Stimulated activated CD4-positive, alpha-beta T cell treated with anti-CD3 and anti-CD28 coated beads, Interleukin-2, amount 100 ng/mL, for 4 hours (primary cell): ENCODE results near the gene LCNL1.

Source experiments
- DNase-seq: peaks from one replicate; pipeline ENCODE4 v3.0.0-alpha.2; 2020; ENCODE audit warnings: low read depth

The LCNL1 gene

DNA sequence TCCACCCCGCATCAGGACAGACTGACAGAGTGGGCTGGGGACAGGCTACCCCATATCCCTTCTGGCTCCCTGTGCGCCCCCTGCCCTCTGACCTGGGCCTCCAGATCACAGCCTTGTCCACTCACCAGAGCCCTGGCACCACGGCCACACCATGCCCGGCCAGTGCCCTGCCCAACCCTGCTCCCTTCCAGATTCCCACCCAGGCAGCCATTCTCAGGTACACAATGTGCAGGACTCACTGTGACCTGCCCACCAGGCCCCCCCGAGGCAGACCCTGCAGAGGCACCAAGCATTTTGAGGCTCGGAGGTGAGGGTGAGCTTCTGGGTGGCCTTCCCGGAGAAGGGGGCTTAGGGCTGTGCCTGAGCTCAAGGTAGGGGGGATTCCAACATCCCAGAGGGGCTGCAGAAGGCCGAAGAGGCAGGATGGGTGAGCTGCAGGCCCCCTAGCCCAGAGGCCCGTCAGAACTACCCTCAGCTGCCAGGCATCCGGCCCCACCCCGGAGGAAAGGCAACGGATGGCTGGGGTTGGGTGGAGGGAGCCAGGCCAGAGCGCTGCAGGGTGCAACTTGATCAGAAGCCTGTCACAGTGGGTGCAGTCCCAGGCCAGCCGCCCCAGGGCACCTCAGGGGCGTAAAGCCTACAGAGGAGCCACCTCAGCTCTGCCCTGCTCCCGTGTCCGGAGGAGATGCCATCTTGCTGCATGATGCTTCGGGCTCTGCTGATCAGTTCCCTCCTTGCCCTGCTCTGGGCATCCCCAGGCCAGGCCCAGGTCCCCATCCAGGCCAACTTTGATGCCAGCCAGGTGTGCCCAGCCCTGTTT is at the start of gene LCNL1:
TSS of gene LCNL1 (plus strand) at position 762 of the 820 bp plus-strand sequence. CDS start 594 bp downstream, outside the sequence.
- DNase-seq: no peak

DNA sequence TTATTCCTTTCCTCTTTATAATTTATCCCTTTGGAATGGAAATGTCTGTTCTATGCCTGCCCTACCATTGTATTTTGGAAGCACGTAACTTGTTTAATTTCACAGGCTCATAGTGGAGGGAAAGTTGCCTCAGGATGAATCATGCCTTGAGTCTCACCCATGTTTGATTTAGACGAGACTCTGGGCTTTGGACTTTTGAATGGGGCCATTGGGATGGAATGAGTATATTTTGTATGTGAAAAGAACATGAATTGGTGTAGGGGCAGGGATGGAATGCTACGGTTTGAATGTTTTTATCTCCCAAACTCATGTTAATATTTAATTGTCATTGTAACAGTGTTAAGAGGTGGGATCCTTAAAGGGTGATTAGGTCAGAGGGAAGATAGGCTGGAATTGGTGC is 48.5 kb upstream of the LCNL1 start:
- no peak for DNase-seq

DNA sequence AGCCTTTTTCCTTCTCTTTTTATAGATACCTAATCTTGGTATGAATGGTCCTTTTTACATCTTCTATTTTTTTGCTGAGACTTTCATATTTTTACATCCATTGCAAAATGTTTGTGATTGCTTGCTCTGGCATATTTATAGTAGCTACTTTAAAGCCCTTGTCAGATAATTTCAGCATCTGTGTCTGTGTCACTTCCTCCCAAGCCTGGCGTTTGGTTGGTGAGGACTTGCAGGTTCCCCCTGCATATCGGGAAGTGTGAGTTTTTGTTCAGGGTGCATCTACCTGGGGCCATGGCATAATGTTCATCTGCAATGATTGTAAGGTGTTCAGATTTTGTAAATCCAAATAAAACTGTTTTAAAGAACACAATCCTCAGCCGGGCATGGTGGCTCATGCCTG is 47.1 kb upstream of the LCNL1 start:
- no peak for DNase-seq

GRCh38 chr9:136936645-136937170 is 46.1 kb upstream of the LCNL1 start:
- no peak for DNase-seq

DNA sequence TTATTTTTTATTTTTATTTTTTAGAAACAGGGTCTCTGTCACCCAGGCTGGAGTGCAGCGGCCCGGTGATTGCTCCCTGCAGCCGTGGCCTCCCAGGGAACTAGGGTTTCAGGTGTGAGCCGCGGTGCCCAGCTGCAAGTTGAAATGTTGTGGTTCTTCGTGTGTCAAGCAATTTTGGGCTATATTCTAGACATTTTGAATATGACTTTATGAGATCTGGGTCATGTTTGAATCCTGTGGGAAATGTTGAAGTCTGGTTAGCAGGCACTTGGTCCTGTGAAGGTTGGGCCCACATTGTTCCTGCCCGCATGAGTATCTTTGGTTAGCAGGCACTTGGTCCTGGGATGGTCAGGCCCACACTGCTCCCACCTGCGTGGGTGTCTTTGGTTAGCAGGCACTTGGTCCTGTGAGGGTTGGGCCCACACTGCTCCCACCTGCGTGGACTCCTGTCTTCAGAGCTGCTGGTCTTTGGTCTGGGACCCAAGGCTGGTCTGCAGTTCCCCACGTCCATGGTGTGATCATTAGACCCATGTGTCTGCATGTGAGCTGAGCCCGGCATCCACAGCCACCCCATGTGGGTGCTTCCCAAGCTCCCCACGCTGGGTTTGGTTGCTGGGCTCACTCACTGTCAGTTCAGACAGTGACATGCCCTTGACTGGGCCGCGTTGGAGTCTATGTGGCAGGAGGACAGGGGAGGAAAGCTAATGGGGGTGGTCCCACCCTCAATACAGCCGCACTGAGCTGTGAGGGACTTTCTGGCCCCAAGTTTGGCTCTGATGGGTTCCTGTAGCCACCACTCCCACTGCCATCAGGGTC is 45.4 kb upstream of the LCNL1 start:
- no peak for DNase-seq

DNA sequence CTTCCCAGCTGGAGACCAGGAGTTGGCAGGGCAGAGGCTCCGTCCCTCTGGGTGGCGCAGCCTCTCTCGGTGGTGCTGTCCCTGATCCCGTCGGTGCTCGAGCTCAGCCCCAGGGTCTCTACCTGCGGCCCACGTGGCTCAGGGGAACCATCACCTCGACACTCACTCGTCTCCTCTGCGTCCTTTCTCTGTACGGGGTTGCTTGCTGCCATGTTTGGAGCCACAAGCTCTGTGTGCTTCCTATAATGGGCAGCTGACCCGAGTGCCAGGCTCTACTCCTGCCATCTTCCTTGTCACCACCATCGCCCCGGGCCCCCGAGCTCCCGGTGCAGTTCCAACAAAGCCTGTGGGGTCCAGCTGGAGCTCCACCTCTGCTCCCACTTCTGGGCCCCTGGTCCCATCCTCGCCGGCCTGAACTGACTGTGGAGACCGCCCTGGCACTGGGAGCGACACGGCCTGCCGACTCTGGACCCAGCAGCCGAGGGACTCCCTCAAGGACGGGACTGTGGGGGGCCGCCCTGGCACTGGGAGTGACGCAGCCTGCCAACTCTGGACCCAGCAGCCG is 43.3 kb upstream of the LCNL1 start:
- DNase-seq: no peak

DNA sequence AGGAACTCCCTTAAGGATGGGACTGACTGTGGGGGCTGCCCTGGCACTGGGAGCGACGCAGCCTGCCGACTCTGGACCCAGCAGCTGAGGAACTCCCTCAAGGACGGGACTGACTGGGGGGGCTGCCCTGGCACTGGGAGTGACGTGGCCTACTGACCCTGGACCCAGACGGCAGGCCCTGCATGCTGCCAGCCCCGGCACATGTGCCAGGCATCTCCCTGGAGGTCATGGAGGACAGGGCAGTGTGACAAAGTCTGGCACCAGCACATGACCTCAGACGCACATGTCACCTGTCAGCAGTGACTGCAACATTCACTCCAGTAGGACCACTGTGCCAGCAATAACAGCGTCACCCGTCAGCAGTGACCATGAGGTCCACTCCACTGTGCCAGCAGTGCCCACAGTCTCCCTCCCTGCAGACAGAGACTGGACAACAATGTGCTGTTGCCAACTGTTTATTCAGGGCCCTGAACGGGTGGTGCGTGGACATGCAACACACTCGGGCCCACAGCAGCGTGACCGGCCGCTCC is 42.7 kb upstream of the LCNL1 start:
- no peak for DNase-seq

GRCh38 chr9:136940526-136941230 is 42.1 kb upstream of the LCNL1 start:
- no peak for DNase-seq

DNA sequence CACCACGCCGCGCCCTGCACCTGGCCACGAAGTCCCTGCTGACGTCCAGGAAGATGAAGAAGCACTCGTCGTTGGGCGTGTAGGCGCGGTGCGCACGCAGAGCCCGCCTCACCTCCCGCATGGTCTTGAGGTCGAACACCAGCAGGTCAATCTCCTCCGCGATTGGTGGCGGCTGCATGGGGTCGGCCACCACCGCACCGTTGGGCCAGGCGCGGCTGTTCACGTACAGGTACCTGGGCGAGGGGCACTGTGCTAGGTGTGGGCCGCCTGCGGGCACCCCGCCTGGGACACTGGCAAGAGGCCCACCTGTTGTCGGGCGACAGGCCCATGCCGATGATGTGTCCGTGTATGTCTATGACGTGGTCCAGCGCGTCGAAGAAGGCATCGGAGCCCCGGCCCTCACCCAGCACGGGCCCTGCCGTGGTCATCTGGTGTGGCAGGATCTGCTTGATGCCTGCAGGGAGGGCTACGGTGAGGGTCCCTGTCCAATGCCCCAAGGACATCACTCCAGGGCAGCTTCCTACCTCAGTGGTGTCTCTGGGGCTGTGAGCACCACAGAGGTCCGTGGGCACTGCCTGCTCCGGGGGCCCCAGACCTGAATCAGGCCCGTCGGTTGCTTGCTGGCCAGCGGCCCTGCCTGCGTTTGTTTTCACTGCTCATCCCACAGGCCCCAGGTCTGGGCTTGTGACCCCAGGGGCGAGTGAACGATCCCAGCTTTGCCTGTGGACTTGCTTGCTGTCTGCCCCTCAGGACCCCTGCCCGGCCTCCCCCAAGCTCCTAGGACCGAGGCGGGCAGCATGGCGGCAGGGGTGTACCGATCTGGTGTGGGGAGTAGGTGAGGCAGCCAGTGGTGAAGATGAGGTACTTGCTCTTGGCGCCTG is 41.3 kb upstream of the LCNL1 start:
- no peak for DNase-seq

GRCh38 chr9:136942112-136942880 is 40.5 kb upstream of the LCNL1 start:
- no peak for DNase-seq

GRCh38 chr9:136942881-136943230 is 39.9 kb upstream of the LCNL1 start:
- DNase-seq: no peak

DNA sequence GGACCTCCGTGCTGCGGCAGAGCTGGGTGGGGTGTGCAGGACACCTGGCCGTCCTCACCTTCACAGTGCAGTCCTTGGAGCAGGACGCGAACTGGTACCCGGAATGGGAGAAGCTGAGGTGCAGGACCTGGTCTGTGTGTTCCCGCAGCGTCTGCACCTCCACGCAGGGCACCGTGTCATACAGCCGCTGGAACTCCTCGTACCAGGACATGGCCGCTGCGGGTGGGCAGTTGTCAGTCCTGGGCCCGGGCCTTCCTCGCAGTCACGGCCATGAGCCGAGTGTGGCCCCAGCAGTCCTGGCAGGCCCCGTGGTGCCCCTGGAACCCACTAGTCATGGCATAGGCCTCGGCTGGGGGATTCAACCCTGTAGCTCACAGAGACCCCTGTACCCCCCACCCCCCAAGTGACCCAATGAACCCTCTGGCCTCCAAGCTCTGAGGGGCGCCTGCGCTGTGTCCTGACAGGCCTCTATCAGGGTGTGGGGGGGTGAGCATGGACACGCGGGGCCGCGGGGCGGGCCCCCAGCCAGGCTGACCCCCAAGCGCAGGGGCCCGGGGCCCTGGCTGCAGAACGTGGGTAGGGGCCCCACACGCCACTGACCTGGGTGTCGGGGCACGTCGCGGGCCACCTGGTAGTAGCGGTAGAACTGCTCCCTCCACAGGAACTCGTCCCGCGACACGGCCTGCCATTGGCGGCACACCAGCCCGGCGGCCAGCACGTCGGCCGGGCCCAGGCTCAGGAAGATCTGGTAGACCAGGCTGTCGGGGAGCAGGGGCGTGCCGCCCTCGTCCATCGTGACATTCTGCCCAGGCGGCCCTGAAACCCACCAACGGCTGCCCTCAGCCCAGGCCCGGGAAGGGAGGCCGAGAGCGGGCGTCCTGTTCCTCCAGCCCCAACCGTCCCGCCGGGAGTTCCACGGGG is 39.2 kb upstream of the LCNL1 start:
- no peak for DNase-seq

DNA sequence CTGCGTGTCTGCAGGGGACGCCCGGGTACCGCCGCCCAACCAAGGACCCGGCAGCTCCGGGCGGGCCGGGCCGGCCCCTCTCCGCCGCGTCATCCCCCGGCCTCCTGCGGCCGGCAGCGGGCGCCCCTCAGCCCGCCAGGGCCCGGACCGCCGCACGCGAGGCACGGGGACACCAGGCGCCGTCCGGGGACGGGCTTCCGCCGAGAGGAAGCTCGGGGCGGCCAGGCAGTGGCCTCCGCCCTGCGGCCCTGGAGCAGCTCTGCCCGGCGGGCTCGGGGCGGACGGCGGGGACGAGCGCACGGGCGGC is 38.6 kb upstream of the LCNL1 start:
- DNase-seq: no peak

GRCh38 chr9:136944519-136945332 is 38.1 kb upstream of the LCNL1 start, which contains the start of the genes C8G and FBXW5:
Gene C8G (plus strand): TSS chr9:136945243. CDS start chr9:136945321, 78 bp downstream.
Gene FBXW5 (minus strand): TSS chr9:136944738. CDS start chr9:136944083, 655 bp downstream.
- DNase-seq: peak; percentile 91

DNA sequence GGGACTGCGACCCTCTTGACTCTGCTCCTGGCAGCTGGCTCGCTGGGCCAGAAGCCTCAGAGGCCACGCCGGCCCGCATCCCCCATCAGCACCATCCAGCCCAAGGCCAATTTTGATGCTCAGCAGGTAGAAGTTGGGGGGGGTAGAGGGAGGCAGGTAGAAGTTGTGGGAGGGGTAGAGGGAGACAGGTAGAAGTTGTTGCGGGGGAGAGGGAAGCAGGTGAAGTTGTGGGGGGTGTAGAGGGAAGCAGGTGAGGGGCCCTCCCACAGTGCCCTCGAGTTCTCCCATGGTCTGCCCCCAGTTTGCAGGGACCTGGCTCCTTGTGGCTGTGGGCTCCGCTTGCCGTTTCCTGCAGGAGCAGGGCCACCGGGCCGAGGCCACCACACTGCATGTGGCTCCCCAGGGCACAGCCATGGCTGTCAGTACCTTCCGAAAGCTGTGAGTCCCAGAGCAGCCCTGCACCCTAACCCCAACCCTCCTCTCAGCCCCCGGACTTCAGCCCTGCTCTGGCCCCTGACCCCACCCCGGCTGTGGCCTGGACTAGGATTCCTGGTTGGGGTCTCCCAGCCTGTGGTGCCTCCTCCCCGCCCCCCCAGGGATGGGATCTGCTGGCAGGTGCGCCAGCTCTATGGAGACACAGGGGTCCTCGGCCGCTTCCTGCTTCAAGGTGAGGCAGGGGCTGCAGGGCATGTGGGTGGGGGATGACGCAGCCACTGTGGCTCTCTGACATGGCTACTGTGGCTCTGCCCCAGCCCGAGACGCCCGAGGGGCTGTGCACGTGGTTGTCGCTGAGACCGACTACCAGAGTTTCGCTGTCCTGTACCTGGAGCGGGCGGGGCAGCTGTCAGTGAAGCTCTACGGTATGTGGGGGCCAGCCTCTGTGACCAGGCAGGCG is 37.2 kb upstream of the LCNL1 start:
- no peak for DNase-seq

DNA sequence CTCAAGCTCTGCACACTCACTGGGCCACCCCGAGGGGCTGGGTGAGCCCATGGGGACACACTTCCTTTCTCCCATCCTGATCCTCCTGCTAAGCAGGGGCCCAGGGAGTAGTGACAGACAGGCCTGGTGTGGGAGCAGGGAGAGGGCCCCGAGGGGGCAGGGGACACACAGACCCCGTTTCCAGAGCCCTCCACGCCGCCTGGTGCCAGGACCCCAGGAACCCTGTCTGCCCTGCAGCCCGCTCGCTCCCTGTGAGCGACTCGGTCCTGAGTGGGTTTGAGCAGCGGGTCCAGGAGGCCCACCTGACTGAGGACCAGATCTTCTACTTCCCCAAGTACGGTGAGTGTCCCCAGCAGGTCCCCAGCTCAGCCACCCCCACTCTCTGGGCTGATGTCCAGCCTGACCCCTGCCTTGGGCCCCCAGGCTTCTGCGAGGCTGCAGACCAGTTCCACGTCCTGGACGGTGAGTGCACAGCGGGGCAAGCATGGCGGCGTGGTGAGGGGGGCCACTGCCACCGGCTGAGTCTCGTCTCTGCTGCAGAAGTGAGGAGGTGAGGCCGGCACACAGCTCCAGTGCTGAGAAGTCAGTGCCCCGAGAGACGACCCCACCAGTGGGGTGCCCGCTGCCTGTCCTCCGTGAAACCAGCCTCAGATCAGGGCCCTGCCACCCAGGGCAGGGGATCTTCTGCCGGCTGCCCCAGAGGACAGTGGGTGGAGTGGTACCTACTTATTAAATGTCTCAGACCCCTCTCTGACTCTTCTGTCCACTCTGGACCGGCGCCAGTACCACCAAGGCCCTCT is 36.4 kb upstream of the LCNL1 start:
- DNase-seq: no peak
